Measurements from ENCODE around the gene ZBTB46.
A peak's percentile ranks its signal among the peaks of the same experiment; 100 is the strongest.

The ZBTB46 gene

DNA sequence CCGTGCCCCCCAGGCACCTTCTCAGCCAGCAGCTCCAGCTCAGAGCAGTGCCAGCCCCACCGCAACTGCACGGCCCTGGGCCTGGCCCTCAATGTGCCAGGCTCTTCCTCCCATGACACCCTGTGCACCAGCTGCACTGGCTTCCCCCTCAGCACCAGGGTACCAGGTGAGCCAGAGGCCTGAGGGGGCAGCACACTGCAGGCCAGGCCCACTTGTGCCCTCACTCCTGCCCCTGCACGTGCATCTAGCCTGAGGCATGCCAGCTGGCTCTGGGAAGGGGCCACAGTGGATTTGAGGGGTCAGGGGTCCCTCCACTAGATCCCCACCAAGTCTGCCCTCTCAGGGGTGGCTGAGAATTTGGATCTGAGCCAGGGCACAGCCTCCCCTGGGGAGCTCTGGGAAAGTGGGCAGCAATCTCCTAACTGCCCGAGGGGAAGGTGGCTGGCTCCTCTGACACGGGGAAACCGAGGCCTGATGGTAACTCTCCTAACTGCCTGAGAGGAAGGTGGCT is 133.7 kb downstream of the ZBTB46 start:
- no peak for TF ChIP-seq EZH2phosphoT487 (IDR thresholded peaks at IDR 0.05; ENCODE audit: borderline replicate concordance)
- TF ChIP-seq, protein P1, sequence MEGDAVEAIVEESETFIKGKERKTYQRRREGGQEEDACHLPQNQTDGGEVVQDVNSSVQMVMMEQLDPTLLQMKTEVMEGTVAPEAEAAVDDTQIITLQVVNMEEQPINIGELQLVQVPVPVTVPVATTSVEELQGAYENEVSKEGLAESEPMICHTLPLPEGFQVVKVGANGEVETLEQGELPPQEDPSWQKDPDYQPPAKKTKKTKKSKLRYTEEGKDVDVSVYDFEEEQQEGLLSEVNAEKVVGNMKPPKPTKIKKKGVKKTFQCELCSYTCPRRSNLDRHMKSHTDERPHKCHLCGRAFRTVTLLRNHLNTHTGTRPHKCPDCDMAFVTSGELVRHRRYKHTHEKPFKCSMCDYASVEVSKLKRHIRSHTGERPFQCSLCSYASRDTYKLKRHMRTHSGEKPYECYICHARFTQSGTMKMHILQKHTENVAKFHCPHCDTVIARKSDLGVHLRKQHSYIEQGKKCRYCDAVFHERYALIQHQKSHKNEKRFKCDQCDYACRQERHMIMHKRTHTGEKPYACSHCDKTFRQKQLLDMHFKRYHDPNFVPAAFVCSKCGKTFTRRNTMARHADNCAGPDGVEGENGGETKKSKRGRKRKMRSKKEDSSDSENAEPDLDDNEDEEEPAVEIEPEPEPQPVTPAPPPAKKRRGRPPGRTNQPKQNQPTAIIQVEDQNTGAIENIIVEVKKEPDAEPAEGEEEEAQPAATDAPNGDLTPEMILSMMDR (conservative IDR thresholded peaks at IDR 0.05; ENCODE audit: low read length) = no peak
- Histone ChIP-seq H3K9me3 (ENCODE audit: insufficient read depth, low read depth, low read length) (no peaks in the 10 kb centered on the region), H2AFZ (ENCODE audit: low read length) (no peak overlapping the region), H3K4me3 (ENCODE audit: low read length, poor library complexity, severe bottlenecking) (no peak overlapping the region), H3F3A (ENCODE audit: low read depth) (no peaks in the 10 kb centered on the region), H3K27me3 (ENCODE audit: insufficient read depth, low read length, poor library complexity, severe bottlenecking) (no peaks in the 10 kb centered on the region), H3K4me2 (ENCODE audit: low read depth, low read length, poor library complexity, severe bottlenecking) (no peak overlapping the region), H3K79me2 (ENCODE audit: insufficient read depth, low read length) (no peaks in the 10 kb centered on the region), H3K9me2 (replicated peaks; ENCODE audit: low read depth, low read length) (no peaks in the 10 kb centered on the region), H3K4me1 (ENCODE audit: insufficient read depth, low read length, poor library complexity, severe bottlenecking) (no peaks in the 10 kb centered on the region), H3K36me3 (ENCODE audit: insufficient read depth, low read length) (no peaks in the 10 kb centered on the region), H4K20me1 (ENCODE audit: insufficient read depth, low read length, poor library complexity, severe bottlenecking) (no peaks in the 10 kb centered on the region), H3K9ac (ENCODE audit: low read depth, low read length, poor library complexity, severe bottlenecking) (no peak overlapping the region)

DNA sequence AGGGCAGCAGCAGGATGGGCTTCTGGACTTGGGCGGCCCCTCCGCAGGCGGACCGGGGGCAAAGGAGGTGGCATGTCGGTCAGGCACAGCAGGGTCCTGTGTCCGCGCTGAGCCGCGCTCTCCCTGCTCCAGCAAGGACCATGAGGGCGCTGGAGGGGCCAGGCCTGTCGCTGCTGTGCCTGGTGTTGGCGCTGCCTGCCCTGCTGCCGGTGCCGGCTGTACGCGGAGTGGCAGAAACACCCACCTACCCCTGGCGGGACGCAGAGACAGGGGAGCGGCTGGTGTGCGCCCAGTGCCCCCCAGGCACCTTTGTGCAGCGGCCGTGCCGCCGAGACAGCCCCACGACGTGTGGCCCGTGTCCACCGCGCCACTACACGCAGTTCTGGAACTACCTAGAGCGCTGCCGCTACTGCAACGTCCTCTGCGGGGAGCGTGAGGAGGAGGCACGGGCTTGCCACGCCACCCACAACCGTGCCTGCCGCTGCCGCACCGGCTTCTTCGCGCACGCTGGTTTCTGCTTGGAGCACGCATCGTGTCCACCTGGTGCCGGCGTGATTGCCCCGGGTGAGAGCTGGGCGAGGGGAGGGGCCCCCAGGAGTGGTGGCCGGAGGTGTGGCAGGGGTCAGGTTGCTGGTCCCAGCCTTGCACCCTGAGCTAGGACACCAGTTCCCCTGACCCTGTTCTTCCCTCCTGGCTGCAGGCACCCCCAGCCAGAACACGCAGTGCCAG is 134.3 kb downstream of the ZBTB46 start, which contains the start of gene TNFRSF6B:
Gene TNFRSF6B, plus strand, starts transcription at position 25 of the 729 bp plus-strand sequence. Its CDS starts 116 bp downstream, at position 141.
- Histone ChIP-seq H2AFZ (ENCODE audit: low read length) (no peak within 1 kb of the TSS), H3K4me3 (ENCODE audit: low read length, poor library complexity, severe bottlenecking) (no peak within 1 kb of the TSS), H3K27me3 (ENCODE audit: insufficient read depth, low read length, poor library complexity, severe bottlenecking) (no peaks in the 10 kb centered on the region), H3F3A (ENCODE audit: low read depth) (no peaks in the 10 kb centered on the region), H3K79me2 (ENCODE audit: insufficient read depth, low read length) (no peaks in the 10 kb centered on the region), H3K9ac (ENCODE audit: low read depth, low read length, poor library complexity, severe bottlenecking) (no peak within 1 kb of the TSS), H3K36me3 (ENCODE audit: insufficient read depth, low read length) (no peaks in the 10 kb centered on the region), H3K9me3 (ENCODE audit: insufficient read depth, low read depth, low read length) (no peaks in the 10 kb centered on the region), H4K20me1 (ENCODE audit: insufficient read depth, low read length, poor library complexity, severe bottlenecking) (no peaks in the 10 kb centered on the region), H3K4me1 (ENCODE audit: insufficient read depth, low read length, poor library complexity, severe bottlenecking) (no peaks in the 10 kb centered on the region), H3K9me2 (replicated peaks; ENCODE audit: low read depth, low read length) (no peaks in the 10 kb centered on the region), H3K4me2 (ENCODE audit: low read depth, low read length, poor library complexity, severe bottlenecking) (peak within 1 kb of the TSS; percentile 34)
- no peak for TF ChIP-seq EZH2phosphoT487 (IDR thresholded peaks at IDR 0.05; ENCODE audit: borderline replicate concordance)
- TF ChIP-seq, protein P1 (conservative IDR thresholded peaks at IDR 0.05; ENCODE audit: low read length) = no peak

DNA sequence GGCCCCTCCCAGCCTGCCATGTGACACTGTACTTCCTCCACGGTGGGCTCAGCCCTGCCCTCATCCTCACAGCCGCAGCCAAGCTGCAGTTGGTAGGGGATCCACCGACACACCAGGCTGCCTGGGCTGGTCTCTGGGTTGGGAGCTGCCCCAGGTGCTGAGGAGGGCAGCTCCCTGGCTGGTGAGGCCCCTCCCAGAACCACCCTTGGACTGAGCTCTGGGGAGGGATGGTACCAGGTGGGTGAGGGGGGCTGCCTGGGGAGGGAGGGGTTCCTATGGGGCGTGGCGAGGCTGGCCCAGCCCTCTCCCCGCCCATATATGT is 134.8 kb downstream of the ZBTB46 start:
- peak overlapping the region; percentile 34 for H3K4me2 ChIP-seq (ENCODE audit: low read depth, low read length, poor library complexity, severe bottlenecking)

More for the DNA sequence above, 134.8 kb downstream of the ZBTB46 start:
- Histone ChIP-seq H3K9me3 (ENCODE audit: insufficient read depth, low read depth, low read length) (no peaks in the 10 kb centered on the region), H3K27me3 (ENCODE audit: insufficient read depth, low read length, poor library complexity, severe bottlenecking) (no peaks in the 10 kb centered on the region), H3K36me3 (ENCODE audit: insufficient read depth, low read length) (no peaks in the 10 kb centered on the region), H3K9ac (ENCODE audit: low read depth, low read length, poor library complexity, severe bottlenecking) (no peak overlapping the region), H3K9me2 (replicated peaks; ENCODE audit: low read depth, low read length) (no peaks in the 10 kb centered on the region), H2AFZ (ENCODE audit: low read length) (no peak overlapping the region), H3F3A (ENCODE audit: low read depth) (no peaks in the 10 kb centered on the region), H3K4me3 (ENCODE audit: low read length, poor library complexity, severe bottlenecking) (no peak overlapping the region), H4K20me1 (ENCODE audit: insufficient read depth, low read length, poor library complexity, severe bottlenecking) (no peaks in the 10 kb centered on the region), H3K79me2 (ENCODE audit: insufficient read depth, low read length) (no peaks in the 10 kb centered on the region), H3K4me1 (ENCODE audit: insufficient read depth, low read length, poor library complexity, severe bottlenecking) (no peaks in the 10 kb centered on the region)
- TF ChIP-seq, protein P1 (conservative IDR thresholded peaks at IDR 0.05; ENCODE audit: low read length) = no peak
- TF ChIP-seq EZH2phosphoT487 (IDR thresholded peaks at IDR 0.05; ENCODE audit: borderline replicate concordance) = no peak
